ENCODE measurements around the gene MKRN2OS.

The MKRN2OS gene

GRCh38 chr3:12512534-12513118 lies 32.7 kb downstream of the MKRN2OS start:
- DNase-seq: no peak

- no peak for DNase-seq
These were observed 35.8 kb downstream of the MKRN2OS start for GRCh38 chr3:12509466-12509865.

- no peak for DNase-seq
These were observed 37.0 kb downstream of the MKRN2OS start for GRCh38 chr3:12508291-12508700.

GRCh38 chr3:12507591-12508281 lies 37.6 kb downstream of the MKRN2OS start:
- DNase-seq: no peak

GRCh38 chr3:12506201-12506709 lies 39.0 kb downstream of the MKRN2OS start:
- DNase-seq: no peak

- DNase-seq: no peak
These were observed 42.0 kb downstream of the MKRN2OS start for GRCh38 chr3:12503126-12503957.

GRCh38 chr3:12501360-12502020 lies 43.8 kb downstream of the MKRN2OS start:
- DNase-seq: no peak

GRCh38 chr3:12499474-12499873 lies 45.8 kb downstream of the MKRN2OS start:
- DNase-seq: no peak

- no peak for DNase-seq
These were observed 48.9 kb downstream of the MKRN2OS start for GRCh38 chr3:12496453-12496761.

GRCh38 chr3:12495749-12496452 lies 49.4 kb downstream of the MKRN2OS start:
- DNase-seq: no peak

GRCh38 chr3:12490547-12490946 lies 54.8 kb downstream of the MKRN2OS start:
- no peak for DNase-seq

- DNase-seq: no peak
These were observed 55.5 kb downstream of the MKRN2OS start for GRCh38 chr3:12489832-12490231.

All from KG1 (cell line).